Purkinje cell (primary cell): ENCODE data around the gene AEBP1. TPM values are rescaled to one million over a fixed set of nuclear protein-coding genes. Genes with fewer than 3 reads are reported as not detected.

Experiments used
- polyA plus RNA-seq: library from polyadenylated mRNA; unstranded; fragments of >200 nt; fragmentation: Nextera tagmentation; gene quantifications from 2 replicates; pipeline ENCODE4 v1.2.1, GENCODE V29; 2014

Gene AEBP1
- 0.14 TPM in 1 of 2 replicates, not detected in the other for polyA plus RNA-seq

GRCh38 chr7:44103923-44104859, at the start of gene AEBP1:
Gene AEBP1, plus strand, starts transcription at chr7:44104345. Its CDS starts 321 bp downstream, at chr7:44104666.

GRCh38 chr7:44065431-44066110, 38.6 kb upstream of the AEBP1 start, which contains the start of gene PGAM2:
Gene PGAM2, minus strand, starts transcription at chr7:44065567. Its CDS starts 38 bp downstream, at chr7:44065529.

DNA sequence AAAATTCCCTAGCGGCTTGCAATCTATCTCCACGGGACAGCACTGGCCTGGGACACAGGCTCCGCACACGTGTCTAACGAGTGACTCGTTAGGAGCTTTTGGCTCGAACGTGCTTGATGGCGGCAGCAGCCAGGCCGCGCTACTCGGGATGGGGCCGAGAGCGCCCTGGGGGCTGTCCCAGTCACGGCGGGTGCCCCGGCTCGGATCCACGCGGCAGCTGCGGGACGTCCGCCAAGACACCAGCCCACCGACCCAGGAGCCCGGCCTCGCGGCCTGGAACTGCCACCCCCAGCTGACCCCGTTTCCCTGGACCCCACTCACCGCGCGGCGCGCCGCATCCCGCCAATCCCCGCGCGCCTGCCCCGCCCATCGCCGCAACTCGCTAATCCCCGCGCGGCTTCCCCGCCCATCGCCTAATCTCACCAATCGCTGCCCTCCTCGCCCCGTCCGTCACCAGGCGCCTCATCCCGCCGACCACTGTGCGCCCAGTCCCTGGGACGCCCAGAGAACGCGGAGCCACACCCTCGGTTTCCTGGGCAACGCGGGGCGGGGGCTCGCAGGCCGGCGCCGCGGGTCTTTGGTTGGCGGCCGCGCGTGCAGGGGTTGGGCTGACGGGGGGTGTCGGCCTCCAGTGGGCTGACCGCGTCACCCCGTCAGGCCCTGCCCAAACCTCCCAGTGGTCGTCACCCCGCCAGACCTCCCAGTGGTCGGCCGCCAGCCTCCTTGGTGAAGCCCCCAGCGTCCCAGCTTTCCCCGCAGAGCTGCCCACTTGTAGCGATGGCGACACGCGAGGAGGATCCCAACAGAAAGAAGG, 19.3 kb downstream of the AEBP1 start, which contains the start of gene POLD2:
POLD2 (minus strand) TSS at position 359 of the 814 bp plus-strand sequence. CDS start 1,495 bp downstream, outside the sequence.

DNA sequence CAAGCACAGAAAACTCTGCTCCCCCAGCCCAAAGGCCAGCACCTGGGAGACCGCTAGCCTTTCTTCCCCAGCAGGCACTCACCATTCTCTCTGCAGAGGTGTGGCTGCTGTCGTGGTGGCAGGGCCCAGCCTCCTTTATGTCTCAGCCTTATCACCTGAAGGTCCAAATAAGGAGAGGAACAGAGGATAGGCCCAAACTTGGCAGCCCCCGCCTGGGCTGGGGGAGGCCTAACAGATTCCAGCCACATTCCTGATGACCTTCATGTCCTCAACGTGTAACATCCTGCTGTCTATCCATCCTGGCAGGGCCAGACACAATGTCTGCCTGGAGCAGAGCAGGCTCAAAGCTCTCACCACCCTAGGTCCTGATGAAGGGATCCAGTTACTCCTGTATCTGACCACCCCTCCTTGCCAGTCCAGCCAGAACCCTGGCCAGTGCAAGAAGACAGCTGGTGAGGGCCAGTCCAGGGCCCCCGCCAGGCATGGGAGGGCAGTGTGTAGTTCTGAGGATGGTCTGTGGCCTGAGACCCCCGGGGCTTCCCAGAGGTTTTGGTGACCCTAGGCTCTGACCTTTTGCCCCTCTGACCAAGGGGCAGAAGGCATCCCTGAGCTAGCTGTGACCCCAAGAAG, 37.2 kb downstream of the AEBP1 start, which contains the start of gene MYL7:
MYL7 (minus strand) TSS at position 112 of the 630 bp plus-strand sequence; CDS start at position 85, 27 bp downstream.

Other genes starting within 250 kb of the AEBP1 start
- 249 and 288 TPM in 2 replicates for gene MRPS24, start 234.8 kb upstream of the AEBP1 start, polyA plus RNA-seq
- gene URGCP, start 197.7 kb upstream of the AEBP1 start, polyA plus RNA-seq, result 20.1 and 21.0 TPM in 2 replicates
- gene UBE2D4, start 177.9 kb upstream of the AEBP1 start, polyA plus RNA-seq, result 3.0 and 3.5 TPM in 2 replicates
- gene SPDYE1, start 106.4 kb upstream of the AEBP1 start, polyA plus RNA-seq, result 0.11 TPM in 1 of 2 replicates, not detected in the other
- 7.5 and 9.9 TPM in 2 replicates for gene DBNL, start 59.6 kb upstream of the AEBP1 start, polyA plus RNA-seq
- 6.0 and 6.5 TPM in 2 replicates for gene PGAM2, start 38.8 kb upstream of the AEBP1 start, polyA plus RNA-seq
- gene POLM, start 21.8 kb upstream of the AEBP1 start, polyA plus RNA-seq, result 0.29 and 1.2 TPM in 2 replicates
- 21.9 and 42.2 TPM in 2 replicates for gene POLD2, start 19.2 kb downstream of the AEBP1 start, polyA plus RNA-seq
- 2.4 TPM in 1 of 2 replicates, not detected in the other for gene MYL7, start 37.0 kb downstream of the AEBP1 start, polyA plus RNA-seq
- 1.3 and 3.7 TPM in 2 replicates for gene GCK, start 85.1 kb downstream of the AEBP1 start, polyA plus RNA-seq
- gene YKT6, start 96.6 kb downstream of the AEBP1 start, polyA plus RNA-seq, result 13.3 and 20.0 TPM in 2 replicates
- 164 and 201 TPM in 2 replicates for gene CAMK2B, start 221.2 kb downstream of the AEBP1 start, polyA plus RNA-seq